OCI-LY7 (cell line): ENCODE data around the gene NMRK2. TPM values are rescaled to one million over a fixed set of nuclear protein-coding genes. Genes with fewer than 3 reads are reported as not detected.

Experiments
- BruUV-seq: library from RNA; stranded (reverse); fragments of 400-500 nt; replicated peaks from 2 replicates; lab custom pipeline; 2021; lab: Mats Ljungman, UMichigan
- CTCF ChIA-PET: fragments of 300-600 bp; sonication (Branson Sonifier 250); formaldehyde crosslinking; loops from one replicate; lab custom pipeline; 2022; ENCODE audit warnings: antibody characterized with exemption; ENCODE audit not compliant: unreplicated experiment; lab: Charles Lee
- POLR2A ChIA-PET: fragments of 300-600 bp; sonication (Branson Sonifier 250); formaldehyde crosslinking; loops from one replicate; lab custom pipeline; 2022; ENCODE audit warnings: antibody characterized with exemption; lab: Charles Lee
- DNase-seq: peaks from one replicate; pipeline ENCODE4 v3.0.0-alpha.2; 2015; ENCODE audit warnings: low spot score
- H2AFZ ChIP-seq: fragments of 200-600 bp; sonication (generic), shearing (Covaris generic); 2 replicates; pipeline ENCODE4 v1.6.1; 2014; ENCODE audit warnings: mild to moderate bottlenecking, antibody characterized with exemption, low read length, moderate library complexity
- H3K27ac ChIP-seq: fragments of 200-600 bp; sonication (generic); 2 replicates; pipeline ENCODE4 v1.5.1; 2014; ENCODE audit warnings: mixed run types, low read depth, mild to moderate bottlenecking, moderate library complexity, low read length, inconsistent platforms; ENCODE audit not compliant: poor library complexity, severe bottlenecking
- H3K36me3 ChIP-seq: fragments of 200-600 bp; sonication (generic); 2 replicates; pipeline ENCODE4 v1.6.1; 2014; ENCODE audit warnings: mild to moderate bottlenecking, antibody characterized with exemption, low read length, moderate library complexity, mixed read lengths; ENCODE audit not compliant: insufficient read depth
- H3K4me1 ChIP-seq: fragments of 200-600 bp; sonication (generic); 2 replicates; pipeline ENCODE4 v1.5.1; 2014; ENCODE audit warnings: mild to moderate bottlenecking, low read length; ENCODE audit not compliant: insufficient read depth, poor library complexity, severe bottlenecking
- H3K4me2 ChIP-seq: fragments of 200-600 bp; sonication (generic); 2 replicates; pipeline ENCODE4 v1.6.1; 2014; ENCODE audit warnings: mild to moderate bottlenecking, low read length
- H3K4me3 ChIP-seq: fragments of 200-600 bp; sonication (generic); 2 replicates; pipeline ENCODE4 v1.5.1; 2014; ENCODE audit warnings: mild to moderate bottlenecking, low read depth, low read length; ENCODE audit not compliant: poor library complexity, severe bottlenecking
- H3K79me2 ChIP-seq: fragments of 200-600 bp; sonication (generic); 2 replicates; pipeline ENCODE4 v1.6.1; 2016; ENCODE audit warnings: low read depth, mild to moderate bottlenecking, low read length, moderate library complexity, mixed read lengths; ENCODE audit not compliant: insufficient read depth
- H3K9me2 ChIP-seq: fragments of 200-600 bp; sonication (generic); 2 replicates; pipeline ENCODE4 v1.6.1; 2016; ENCODE audit warnings: mild to moderate bottlenecking, low read length, mixed read lengths; ENCODE audit not compliant: insufficient read depth
- H3K9me3 ChIP-seq: fragments of 200-600 bp; sonication (generic); 2 replicates; pipeline ENCODE4 v1.6.1; 2014; ENCODE audit warnings: mild to moderate bottlenecking, mixed run types, low read length, mixed read lengths
- H4K20me1 ChIP-seq: fragments of 200-600 bp; sonication (generic); 2 replicates; pipeline ENCODE4 v1.6.1; 2014; ENCODE audit warnings: mild to moderate bottlenecking, antibody characterized with exemption, low read length, moderate library complexity, mixed read lengths; ENCODE audit not compliant: insufficient read depth
- CTCF ChIP-seq: fragments of 200-600 bp; sonication (generic); conservative IDR thresholded peaks from 2 replicates; pipeline ENCODE4 v1.5.1; 2014; ENCODE audit warnings: mild to moderate bottlenecking, antibody characterized with exemption, low read length, moderate library complexity, mixed read lengths
- EZH2phosphoT487 ChIP-seq: fragments of 200-600 bp; sonication (generic); IDR thresholded peaks from 2 replicates; pipeline ENCODE4 v1.6.1; 2018; ENCODE audit warnings: low read depth, borderline replicate concordance, mild to moderate bottlenecking, mixed run types, antibody characterized with exemption, low read length, moderate library complexity, mixed read lengths
- intact Hi-C: fragments of 100-400 bp; cut with micrococcal nuclease; formaldehyde crosslinking; loops from one replicate; pipeline ENCODE4 v1.10.0; 2022; ENCODE audit not compliant: unreplicated experiment
- total RNA-seq, 2 experiments: library from RNA; depleted of rRNA in 1 of 2; stranded (reverse); fragments of >200 nt in 1 of 2; shearing (Covaris generic) in 1 of 2; gene quantifications; 2 replicates each; pipeline ENCODE4 v1.2.3, GENCODE V29; 2014 to 2022

Gene NMRK2
- total RNA-seq, 2 experiments from 2014 or later, result not detected

GRCh38 chr19:3975144-3975543 lies 42.3 kb downstream of the NMRK2 start:
- TF ChIP-seq EZH2phosphoT487 (no peak), CTCF (no peak)
- POLR2A ChIA-PET, result interaction anchor here (0.7 kb wide), 3 partner anchors 14 to 1800 kb away, joined by 3 to 6 read pairs (median 4); no protein-coding TSS in a partner anchor

GRCh38 chr19:3975637-3976087 lies 42.8 kb downstream of the NMRK2 start:
- no peaks in the 10 kb centered on the region for H3K9me2 ChIP-seq
- TF ChIP-seq CTCF (no peak), EZH2phosphoT487 (no peak)
- intact Hi-C loops, result no loop called here
- H3K79me2 ChIP-seq, result peaks cover 18% of the 10 kb centered on the region
- H3K4me1 ChIP-seq, result peaks cover 12% of the 10 kb centered on the region
- ChIA-PET CTCF (no interaction called here), POLR2A (interaction anchor here (0.7 kb wide), 3 partner anchors 13 to 1799 kb away, joined by 3 to 6 read pairs (median 4); no protein-coding TSS in a partner anchor)
- BruUV-seq, result no TSS peak
- no peak overlapping the region for H3K4me3 ChIP-seq
- no peak for DNase-seq
- H3K4me2 ChIP-seq, result no peak overlapping the region
- H4K20me1 ChIP-seq, result peaks cover 18% of the 10 kb centered on the region; the same call in 1 of the 2 replicates
- no peak overlapping the region for H3K27ac ChIP-seq
- H3K36me3 ChIP-seq, result peaks cover 65% of the 10 kb centered on the region
- no peak overlapping the region for H2AFZ ChIP-seq
- no peaks in the 10 kb centered on the region for H3K9me3 ChIP-seq

More at GRCh38 chr19:3975144-3975543, 42.3 kb downstream of the NMRK2 start:
- H2AFZ ChIP-seq, result no peak overlapping the region
- H3K4me1 ChIP-seq, result peaks cover 14% of the 10 kb centered on the region
- no TSS peak for BruUV-seq
- no peaks in the 10 kb centered on the region for H3K9me2 ChIP-seq
- intact Hi-C loops, result no loop called here
- peaks cover 59% of the 10 kb centered on the region for H3K36me3 ChIP-seq
- H4K20me1 ChIP-seq, result peaks cover 13% of the 10 kb centered on the region; the same call in 1 of the 2 replicates
- H3K79me2 ChIP-seq, result peaks cover 18% of the 10 kb centered on the region
- CTCF ChIA-PET, result no interaction called here
- DNase-seq, result no peak
- H3K4me3 ChIP-seq, result no peak overlapping the region
- no peaks in the 10 kb centered on the region for H3K9me3 ChIP-seq
- H3K4me2 ChIP-seq, result no peak overlapping the region
- H3K27ac ChIP-seq, result no peak overlapping the region

- Histone ChIP-seq H3K36me3 (peaks cover 75% of the 10 kb centered on the region), H3K9me3 (no peaks in the 10 kb centered on the region), H3K4me1 (peaks cover 7% of the 10 kb centered on the region), H3K9me2 (no peaks in the 10 kb centered on the region), H2AFZ (no peak overlapping the region), H3K79me2 (peaks cover 27% of the 10 kb centered on the region), H3K27ac (no peak overlapping the region), H3K4me2 (no peak overlapping the region), H4K20me1 (peaks cover 27% of the 10 kb centered on the region), H3K4me3 (no peak overlapping the region)
- CTCF ChIA-PET, result no interaction called here
- POLR2A ChIA-PET, result interaction anchor here (1.1 kb wide), 1 partner anchor 9 kb away, joined by 3 read pairs; the partner anchor contains the start of gene EEF2
- intact Hi-C loops, result no loop called here
- BruUV-seq, result no TSS peak
- no peak for TF ChIP-seq CTCF
- no peak for TF ChIP-seq EZH2phosphoT487
- no peak for DNase-seq
These were observed 43.8 kb downstream of the NMRK2 start for GRCh38 chr19:3976495-3977241.
